Renal pelvis (tissue), 4 donors: ENCODE data around the gene MERTK. TPM values are rescaled to one million over a fixed set of nuclear protein-coding genes. Genes with fewer than 3 reads are reported as not detected.

Source experiments
- DNase-seq: peaks from one replicate; pipeline ENCODE4 v3.0.0-alpha.2; 2013
- polyA plus RNA-seq, 3 donors: library from polyadenylated mRNA; unstranded; fragments of 120-200 nt; gene quantifications; one replicate each; pipeline ENCODE4 v1.2.1, GENCODE V29; 2013; ENCODE audit not compliant: insufficient read length in 3 of 3

MERTK gene
- polyA plus RNA-seq, 3 donors: 18.3 to 24.4 (median 19.9) TPM

DNA sequence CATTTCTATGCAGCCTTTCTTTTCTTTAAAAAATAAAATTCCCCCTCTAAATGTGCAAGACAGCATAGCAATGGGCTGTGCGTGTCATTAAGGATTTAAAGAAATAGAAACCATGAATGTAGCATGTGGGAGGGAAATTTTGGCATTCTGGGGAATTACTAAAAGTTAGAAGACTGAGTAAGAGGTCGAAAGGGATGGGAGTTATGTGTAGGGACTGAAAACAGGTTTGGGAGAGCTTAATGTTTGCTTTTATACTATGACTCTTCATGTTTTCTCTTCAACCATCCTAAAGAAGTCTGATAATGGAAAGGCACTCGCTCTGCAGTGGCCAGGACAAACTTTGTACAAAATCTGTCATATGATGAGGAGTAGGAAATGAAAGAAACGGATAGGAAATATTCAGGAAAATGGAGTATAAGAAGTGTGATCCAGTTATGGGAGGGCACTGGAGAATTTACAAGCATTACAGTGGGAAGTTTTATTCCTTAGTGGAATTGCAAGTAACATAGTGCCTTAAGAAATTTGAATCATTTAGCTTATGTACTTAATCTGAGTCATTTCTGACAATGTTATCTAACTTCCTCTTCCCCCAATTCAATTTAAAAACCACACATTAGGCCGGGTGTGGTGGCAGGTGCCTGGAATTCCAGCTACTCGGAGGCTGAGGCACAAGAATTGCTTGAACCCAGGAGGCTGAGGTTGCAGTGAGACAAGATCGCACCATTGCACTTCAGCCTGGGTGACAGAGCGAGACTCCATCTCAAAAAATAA lies 177.3 kb downstream of the MERTK start:
- no peak for DNase-seq

DNA sequence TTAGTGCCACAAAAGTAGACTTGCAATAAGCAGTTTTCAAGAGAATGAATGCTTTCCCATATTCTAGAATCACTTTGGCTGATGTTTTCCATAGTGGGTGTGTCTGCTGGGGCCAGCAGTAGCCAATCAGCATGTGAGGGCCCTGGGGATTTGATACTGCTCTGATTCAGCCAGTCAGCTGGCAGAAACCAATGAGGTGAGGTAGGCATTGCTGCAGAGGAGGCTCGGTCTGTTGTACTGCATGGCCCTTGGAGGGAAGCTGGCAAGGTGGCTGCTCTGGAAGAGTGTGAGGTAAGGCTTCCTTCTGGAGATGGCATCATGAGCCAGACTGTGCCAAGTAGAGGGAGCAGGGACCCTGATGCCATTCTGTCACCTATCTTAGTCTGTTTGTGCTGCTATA lies 179.4 kb downstream of the MERTK start:
- no peak for DNase-seq

Other genes with a start within 250 kb of the MERTK start
- 10 to 100 TPM; 31.6 to 37.7 (median 34.6) TPM for gene ANAPC1, start 14.4 kb upstream of the MERTK start, polyA plus RNA-seq
- 10 to 100 TPM; 18.2 to 22.8 (median 19.9) TPM for gene TMEM87B, start 156.7 kb downstream of the MERTK start, polyA plus RNA-seq
- gene FBLN7, start 239.8 kb downstream of the MERTK start, polyA plus RNA-seq: 10 to 100 TPM; 12.0 to 13.2 (median 12.1) TPM